PC-3 (cell line): ENCODE results near the gene PAGR1.

Experiments used
- CTCF ChIP-seq: fragments of 300-600 bp; sonication (generic); conservative IDR thresholded peaks from 2 replicates; pipeline ENCODE4 v1.5.1; 2017; ENCODE audit warnings: antibody characterized with exemption, low read depth, mild to moderate bottlenecking, low read length
- EZH2phosphoT487 ChIP-seq: fragments of 300-600 bp; sonication (generic); IDR thresholded peaks from 2 replicates; pipeline ENCODE4 v1.6.1; 2018; ENCODE audit warnings: mild to moderate bottlenecking, antibody characterized with exemption, low read length, borderline replicate concordance

DNA sequence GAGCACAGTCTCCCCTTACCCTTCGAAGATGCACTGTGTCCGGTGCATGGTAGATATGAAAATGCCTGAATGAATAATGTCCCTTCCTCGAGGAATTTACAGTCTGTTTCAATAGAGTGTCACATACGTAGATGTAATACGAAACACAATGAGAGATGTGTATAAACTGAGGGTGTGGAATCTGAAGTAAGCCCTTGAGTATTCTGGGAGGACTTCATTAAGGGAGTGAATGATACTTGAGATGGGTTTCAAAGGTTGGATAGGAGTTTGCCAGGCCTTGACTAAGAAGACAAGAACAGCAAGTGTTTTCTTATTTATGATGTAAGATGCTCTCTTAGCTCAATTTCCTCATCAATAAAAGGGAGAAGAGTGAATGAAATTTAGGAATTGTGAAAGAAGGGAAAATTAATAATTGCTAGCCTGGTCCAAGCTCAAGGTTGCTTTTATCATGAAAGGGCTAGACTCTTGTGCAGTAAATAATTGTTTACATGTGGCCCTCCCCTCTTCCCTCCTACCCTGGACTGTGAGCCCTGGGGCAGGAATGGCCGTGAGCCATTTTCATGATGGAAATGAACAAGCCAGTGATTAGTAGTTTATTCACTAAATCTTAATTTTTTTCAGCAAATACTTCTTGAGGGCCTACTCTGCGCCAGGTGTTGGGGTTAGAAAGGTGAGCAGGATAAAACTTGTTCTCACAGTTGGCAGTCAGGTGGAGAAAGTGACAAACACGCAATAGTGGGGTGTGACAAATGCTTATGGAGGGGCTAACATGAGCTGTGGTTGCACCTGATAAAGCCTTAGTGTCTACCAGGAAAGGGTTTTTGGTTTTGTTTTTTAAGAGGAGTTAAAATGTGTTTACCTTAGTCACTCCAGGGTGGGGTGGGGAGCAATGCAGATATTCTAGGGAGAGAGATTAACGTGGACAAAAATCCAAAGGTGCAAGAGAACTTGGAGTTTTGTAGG is 23.8 kb upstream of the PAGR1 start:
- TF ChIP-seq CTCF: no peak
- TF ChIP-seq EZH2phosphoT487: no peak
